A172 (cell line): ENCODE measurements around the gene ANKZF1. TPM values are rescaled to one million over a fixed set of nuclear protein-coding genes. Genes with fewer than 3 reads are reported as not detected.

ENCODE experiments used
- DNase-seq: peaks from one replicate; pipeline ENCODE4 v3.0.0-alpha.2; 2015; ENCODE audit warnings: low spot score
- total RNA-seq: library from RNA; depleted of rRNA; stranded (reverse); fragments of >200 nt; shearing (Covaris generic); gene quantifications from 2 replicates; pipeline ENCODE4 v1.2.3, GENCODE V29; 2014

The ANKZF1 gene
- total RNA-seq, 1 experiment from 2014 or later = 23.6 TPM

GRCh38 chr2:219228041-219228910, 1.3 kb upstream of the ANKZF1 start:
- DNase-seq = no peak

GRCh38 chr2:219228911-219229304, 698 bp upstream of the ANKZF1 start:
- DNase-seq = no peak

GRCh38 chr2:219230059-219230540, 494 bp downstream of the ANKZF1 start:
- DNase-seq = peak; percentile 40

- no peak for DNase-seq
These were observed 4.7 kb downstream of the ANKZF1 start for GRCh38 chr2:219234331-219234730.

- DNase-seq = no peak
These were observed 13.7 kb downstream of the ANKZF1 start for GRCh38 chr2:219243291-219243761.

- no peak for DNase-seq
These were observed 15.2 kb downstream of the ANKZF1 start for GRCh38 chr2:219244789-219245147.

- peak; percentile 89 for DNase-seq
These were observed 15.7 kb downstream of the ANKZF1 start, which contains the start of the genes GLB1L and STK16 for GRCh38 chr2:219245148-219245898. GLB1L (minus strand) TSS chr2:219245444; CDS start chr2:219243573, 1,871 bp downstream. STK16 (plus strand) TSS chr2:219245479; CDS start chr2:219246000, 521 bp downstream.

GRCh38 chr2:219245899-219246230, 16.3 kb downstream of the ANKZF1 start:
- DNase-seq = no peak

- no peak for DNase-seq
These were observed 17.0 kb downstream of the ANKZF1 start for GRCh38 chr2:219246559-219246958.

- DNase-seq = no peak
These were observed 18.4 kb downstream of the ANKZF1 start for GRCh38 chr2:219247678-219248642.

GRCh38 chr2:219248845-219249202, 19.2 kb downstream of the ANKZF1 start:
- DNase-seq = no peak

- DNase-seq = peak; percentile 94
These were observed 19.8 kb downstream of the ANKZF1 start for GRCh38 chr2:219249203-219249980.

GRCh38 chr2:219250049-219250781, 20.6 kb downstream of the ANKZF1 start:
- DNase-seq = no peak

GRCh38 chr2:219251656-219252055, 22.1 kb downstream of the ANKZF1 start:
- peak; percentile 66 for DNase-seq

GRCh38 chr2:219252084-219252483, 22.5 kb downstream of the ANKZF1 start:
- DNase-seq = peak; percentile 23

GRCh38 chr2:219252570-219252899, 22.9 kb downstream of the ANKZF1 start:
- no peak for DNase-seq

GRCh38 chr2:219252900-219253752, 23.5 kb downstream of the ANKZF1 start, which contains the start of gene TUBA4B:
TUBA4B (plus strand) TSS chr2:219253243; CDS start chr2:219253408, 165 bp downstream.
- DNase-seq = peak; percentile 61

- peak; percentile 75 for DNase-seq
These were observed 24.4 kb downstream of the ANKZF1 start, which contains the start of gene TUBA4A for GRCh38 chr2:219253753-219254589. TUBA4A (minus strand) TSS chr2:219253918; CDS start chr2:219253858, 60 bp downstream.
